SK-N-SH (cell line): Measurements from ENCODE around the gene CRYBG1. TPM values are rescaled to one million over a fixed set of nuclear protein-coding genes. Genes with fewer than 3 reads are reported as not detected.

Source experiments
- CTCF ChIA-PET: fragments of 300-600, 350-600 bp; formaldehyde crosslinking; extraction: SDS; loops from one replicate; lab custom pipeline; 2021; lab: Yijun Ruan, JAX
- POLR2A ChIA-PET: fragments of 350-600 bp; sonication (Branson Sonifier 250); formaldehyde crosslinking; extraction: SDS; loops from one replicate; lab custom pipeline; 2020; ENCODE audit warnings: antibody characterized with exemption, inconsistent platforms; lab: Yijun Ruan, JAX
- DNase-seq: peaks from one replicate; pipeline ENCODE4 v3.0.0; 2012
- H2AFZ ChIP-seq: fragments of 200-600 bp; sonication (generic); 2 replicates; pipeline ENCODE4 v1.8.1; 2016; ENCODE audit warnings: antibody characterized with exemption, mild to moderate bottlenecking, low read depth
- H3F3A ChIP-seq: fragments of 200-600 bp; sonication (generic); replicated peaks from 2 replicates; pipeline ENCODE3; 2016; ENCODE audit warnings: antibody characterized with exemption, mild to moderate bottlenecking; ENCODE audit not compliant: insufficient read depth
- H3K27ac ChIP-seq, 2 experiments: fragments of 200-500 bp in 1 of 2; fragments of 200-600 bp in 1 of 2; sonication (Bioruptor generic) in 1 of 2; sonication (generic), shearing (Covaris generic) in 1 of 2; 2 replicates each; pipeline versions ENCODE4 v1.5.1 to v1.6.1; 2014 to 2016; ENCODE audit warnings: low read depth in 2 of 2, inconsistent platforms in 1 of 2, low read length in 1 of 2, mild to moderate bottlenecking in 1 of 2, mixed read lengths in 1 of 2
- H3K27me3 ChIP-seq: fragments of 200-600 bp; sonication (generic), shearing (Covaris generic); 2 replicates; pipeline ENCODE4 v1.6.1; 2016; ENCODE audit warnings: mixed run types; ENCODE audit not compliant: insufficient read depth
- H3K36me3 ChIP-seq, 2 experiments: fragments of 200-500 bp in 1 of 2; fragments of 200-600 bp in 1 of 2; sonication (Bioruptor generic) in 1 of 2; sonication (generic) in 1 of 2; replicated peaks in 1 of 2; 2 replicates each; pipeline versions ENCODE3 to v1.5.1; 2014 to 2016; ENCODE audit warnings: low read length in 1 of 2, mild to moderate bottlenecking in 1 of 2; ENCODE audit not compliant: insufficient read depth in 2 of 2, control insufficient read depth in 1 of 2
- H3K4me1 ChIP-seq, 2 experiments: fragments of 200-500 bp in 1 of 2; fragments of 200-600 bp in 1 of 2; sonication (Bioruptor generic) in 1 of 2; sonication (generic), shearing (Covaris generic) in 1 of 2; 2 replicates each; pipeline versions ENCODE4 v1.5.1 to v1.6.1; 2014 to 2016; ENCODE audit warnings: low read depth in 1 of 2, low read length in 1 of 2, mixed run types in 1 of 2; ENCODE audit not compliant: insufficient read depth in 2 of 2, control insufficient read depth in 1 of 2
- H3K4me2 ChIP-seq: fragments of 200-600 bp; sonication (generic), shearing (Covaris generic); 2 replicates; pipeline ENCODE4 v1.6.1; 2017; ENCODE audit warnings: mixed run types
- H3K4me3 ChIP-seq, 2 experiments: fragments of 200-500 bp in 1 of 2; fragments of 200-600 bp in 1 of 2; sonication (Bioruptor generic) in 1 of 2; sonication (generic), shearing (Covaris generic) in 1 of 2; 2 replicates each; pipeline versions ENCODE4 v1.5.1 to v1.8.1; 2014 to 2016; ENCODE audit warnings: low read depth in 2 of 2, inconsistent platforms in 1 of 2, low read length in 1 of 2, mild to moderate bottlenecking in 1 of 2, mixed read lengths in 1 of 2, moderate library complexity in 1 of 2
- H3K79me2 ChIP-seq: fragments of 200-600 bp; sonication (generic); 2 replicates; pipeline ENCODE4 v1.8.1; 2017; ENCODE audit warnings: mild to moderate bottlenecking; ENCODE audit not compliant: insufficient read depth
- H3K9ac ChIP-seq: fragments of 200-600 bp; sonication (generic); 2 replicates; pipeline ENCODE4 v1.6.1; 2017; ENCODE audit warnings: mixed run types
- H3K9me2 ChIP-seq: fragments of 200-600 bp; sonication (generic); 2 replicates; pipeline ENCODE4 v1.6.1; 2017; ENCODE audit warnings: mixed run types
- H3K9me3 ChIP-seq: fragments of 200-600 bp; sonication (generic); 2 replicates; pipeline ENCODE4 v1.6.1; 2017; ENCODE audit warnings: mixed run types, mild to moderate bottlenecking, moderate library complexity
- H4K20me1 ChIP-seq: fragments of 200-600 bp; sonication (generic); 2 replicates; pipeline ENCODE4 v1.6.1; 2017; ENCODE audit warnings: mild to moderate bottlenecking, mixed run types; ENCODE audit not compliant: insufficient read depth
- CHD2 ChIP-seq: fragments of 150-350 bp; IDR thresholded peaks from 2 replicates; pipeline ENCODE4 v1.6.1; 2018; ENCODE audit warnings: low read length; ENCODE audit not compliant: partially characterized antibody
- JUND ChIP-seq: IDR thresholded peaks from 2 replicates; pipeline ENCODE4 v1.4.0; 2012
- MEF2A ChIP-seq: IDR thresholded peaks from 2 replicates; pipeline ENCODE4 v1.4.0; 2012; ENCODE audit warnings: low read depth, borderline replicate concordance
- MXI1 ChIP-seq: IDR thresholded peaks from 2 replicates; pipeline ENCODE4 v1.6.1; 2012; ENCODE audit warnings: mild to moderate bottlenecking, low read depth, low read length, improper control_type of control experiment
- NRF1 ChIP-seq: IDR thresholded peaks from 2 replicates; pipeline ENCODE4 v1.6.1; 2012; ENCODE audit warnings: low read depth, mild to moderate bottlenecking, low read length
- RCOR1 ChIP-seq: fragments of 150-350 bp; IDR thresholded peaks from 2 replicates; pipeline ENCODE4 v1.6.1; 2017; ENCODE audit warnings: antibody characterized with exemption, low read length
- RXRA ChIP-seq: IDR thresholded peaks from 2 replicates; pipeline ENCODE4 v1.4.0; 2012; ENCODE audit warnings: low read depth, mild to moderate bottlenecking, borderline replicate concordance
- SMC3 ChIP-seq: IDR thresholded peaks from 2 replicates; pipeline ENCODE4 v1.6.1; 2012; ENCODE audit warnings: low read depth, low read length, improper control_type of control experiment
- TAF1 ChIP-seq: IDR thresholded peaks from 2 replicates; pipeline ENCODE4 v1.6.1; 2012; ENCODE audit warnings: low read depth, mild to moderate bottlenecking, low read length, moderate library complexity, borderline replicate concordance
- TCF12 ChIP-seq: IDR thresholded peaks from 2 replicates; pipeline ENCODE4 v1.4.0; 2012
- TEAD4 ChIP-seq: IDR thresholded peaks from 2 replicates; pipeline ENCODE4 v1.4.0; 2012; ENCODE audit warnings: mild to moderate bottlenecking, borderline replicate concordance; ENCODE audit not compliant: insufficient read depth
- WGBS: methylation state at CpG from one replicate; pipeline ENCODE4 v1.1.6; 2017; ENCODE audit warnings: low lambda C conversion rate; 5-methylcytosine and 5-hydroxymethylcytosine counted together
- polyA plus RNA-seq, 3 experiments: library from polyadenylated mRNA; depleted of rRNA; stranded (reverse); fragments of >200 nt; gene quantifications; 2 replicates each; pipeline ENCODE4 v1.2.3, GENCODE V29; 2012
- TF ChIP-seq, protein P1 (sequence below): fragments of 200-600 bp; sonication (generic); IDR thresholded peaks from 2 replicates; pipeline ENCODE4 v1.6.1; 2017; ENCODE audit warnings: antibody characterized with exemption, mild to moderate bottlenecking, moderate library complexity
- TF ChIP-seq, protein P2 (sequence below): fragments of 150-350 bp; IDR thresholded peaks from 2 replicates; pipeline ENCODE4 v1.6.1; 2017; ENCODE audit warnings: antibody characterized with exemption, low read length, low read depth, borderline replicate concordance
- TF ChIP-seq, protein P3 (sequence below): IDR thresholded peaks from 2 replicates; pipeline ENCODE4 v1.6.1; 2012; ENCODE audit warnings: mild to moderate bottlenecking, low read depth, low read length, moderate library complexity
- TF ChIP-seq, protein P4 (sequence below): IDR thresholded peaks from 2 replicates; pipeline ENCODE4 v1.4.0; 2012; ENCODE audit warnings: low read depth
- TF ChIP-seq, protein P5 (sequence below): IDR thresholded peaks from 2 replicates; pipeline ENCODE4 v1.4.0; 2012; ENCODE audit warnings: low read depth, borderline replicate concordance

CRYBG1 gene
- polyA plus RNA-seq, 1 of the 3 experiments (the other 2 are of a cell fraction), result 13.8 TPM

DNA sequence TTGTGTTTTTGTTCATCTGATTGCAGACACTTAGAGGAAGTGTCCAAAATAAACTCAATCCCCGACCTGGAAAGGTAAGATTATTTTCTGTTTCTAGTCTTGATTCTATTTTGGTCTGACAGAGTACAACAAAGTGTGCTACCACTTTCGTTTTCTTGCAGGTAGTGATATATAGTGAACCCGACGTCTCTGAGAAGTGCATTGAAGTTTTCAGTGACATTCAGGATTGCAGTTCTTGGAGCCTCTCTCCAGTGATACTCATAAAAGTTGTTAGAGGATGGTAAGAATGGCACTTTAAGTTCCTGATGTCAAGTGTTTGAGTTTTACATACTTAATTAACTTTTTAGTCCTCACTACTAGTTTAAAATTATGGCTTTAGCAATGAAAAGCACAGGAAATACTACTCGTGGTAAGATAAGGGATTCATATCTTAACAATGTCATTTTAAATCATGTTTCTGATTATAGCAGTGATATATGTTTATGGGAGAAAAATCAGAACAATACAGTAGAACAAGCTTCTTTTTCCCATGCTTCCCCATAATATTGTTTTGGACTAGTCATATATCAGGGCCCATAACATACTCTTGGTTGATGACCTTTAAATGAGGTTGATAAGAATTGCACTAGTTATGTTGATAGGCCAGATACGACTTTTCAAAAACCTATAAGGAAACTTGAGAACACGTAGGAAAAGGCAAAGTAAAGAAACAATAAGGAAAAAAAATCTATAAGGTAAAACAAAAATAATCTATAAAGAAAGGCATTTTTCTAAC is 164.8 kb downstream of the CRYBG1 start (continued):
- TF ChIP-seq, protein P1, sequence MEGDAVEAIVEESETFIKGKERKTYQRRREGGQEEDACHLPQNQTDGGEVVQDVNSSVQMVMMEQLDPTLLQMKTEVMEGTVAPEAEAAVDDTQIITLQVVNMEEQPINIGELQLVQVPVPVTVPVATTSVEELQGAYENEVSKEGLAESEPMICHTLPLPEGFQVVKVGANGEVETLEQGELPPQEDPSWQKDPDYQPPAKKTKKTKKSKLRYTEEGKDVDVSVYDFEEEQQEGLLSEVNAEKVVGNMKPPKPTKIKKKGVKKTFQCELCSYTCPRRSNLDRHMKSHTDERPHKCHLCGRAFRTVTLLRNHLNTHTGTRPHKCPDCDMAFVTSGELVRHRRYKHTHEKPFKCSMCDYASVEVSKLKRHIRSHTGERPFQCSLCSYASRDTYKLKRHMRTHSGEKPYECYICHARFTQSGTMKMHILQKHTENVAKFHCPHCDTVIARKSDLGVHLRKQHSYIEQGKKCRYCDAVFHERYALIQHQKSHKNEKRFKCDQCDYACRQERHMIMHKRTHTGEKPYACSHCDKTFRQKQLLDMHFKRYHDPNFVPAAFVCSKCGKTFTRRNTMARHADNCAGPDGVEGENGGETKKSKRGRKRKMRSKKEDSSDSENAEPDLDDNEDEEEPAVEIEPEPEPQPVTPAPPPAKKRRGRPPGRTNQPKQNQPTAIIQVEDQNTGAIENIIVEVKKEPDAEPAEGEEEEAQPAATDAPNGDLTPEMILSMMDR, result no peak
- TF ChIP-seq MXI1 (no peak), MEF2A (no peak), TCF12 (peak; percentile 20; the same call in 1 of the 2 replicates), TAF1 (no peak)
- TF ChIP-seq, protein P2, sequence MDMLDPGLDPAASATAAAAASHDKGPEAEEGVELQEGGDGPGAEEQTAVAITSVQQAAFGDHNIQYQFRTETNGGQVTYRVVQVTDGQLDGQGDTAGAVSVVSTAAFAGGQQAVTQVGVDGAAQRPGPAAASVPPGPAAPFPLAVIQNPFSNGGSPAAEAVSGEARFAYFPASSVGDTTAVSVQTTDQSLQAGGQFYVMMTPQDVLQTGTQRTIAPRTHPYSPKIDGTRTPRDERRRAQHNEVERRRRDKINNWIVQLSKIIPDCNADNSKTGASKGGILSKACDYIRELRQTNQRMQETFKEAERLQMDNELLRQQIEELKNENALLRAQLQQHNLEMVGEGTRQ, result no peak

DNA sequence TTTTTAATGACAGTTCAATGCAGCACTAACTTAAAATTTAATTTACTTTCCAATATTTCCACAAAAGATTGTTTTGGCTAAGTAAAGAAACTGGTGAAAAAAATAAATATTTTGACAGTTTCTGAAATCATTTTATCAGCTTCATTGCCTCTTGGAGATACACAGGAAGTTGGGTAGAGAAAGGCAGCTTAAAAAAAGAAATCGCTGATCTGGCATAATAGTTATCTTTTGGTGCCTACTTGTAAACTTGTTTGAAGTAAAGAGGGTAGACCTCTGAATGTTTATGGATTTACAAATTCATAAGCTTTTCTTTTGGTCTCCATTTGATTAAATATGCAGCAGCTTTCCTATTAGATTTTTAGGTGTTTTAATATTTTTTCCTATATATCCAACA is 165.4 kb downstream of the CRYBG1 start:
- ChIA-PET POLR2A (no interaction called here), CTCF (no interaction called here)
- 96% methylated on average over 1 of the region's 1 CpG for WGBS
- TF ChIP-seq, protein P3, sequence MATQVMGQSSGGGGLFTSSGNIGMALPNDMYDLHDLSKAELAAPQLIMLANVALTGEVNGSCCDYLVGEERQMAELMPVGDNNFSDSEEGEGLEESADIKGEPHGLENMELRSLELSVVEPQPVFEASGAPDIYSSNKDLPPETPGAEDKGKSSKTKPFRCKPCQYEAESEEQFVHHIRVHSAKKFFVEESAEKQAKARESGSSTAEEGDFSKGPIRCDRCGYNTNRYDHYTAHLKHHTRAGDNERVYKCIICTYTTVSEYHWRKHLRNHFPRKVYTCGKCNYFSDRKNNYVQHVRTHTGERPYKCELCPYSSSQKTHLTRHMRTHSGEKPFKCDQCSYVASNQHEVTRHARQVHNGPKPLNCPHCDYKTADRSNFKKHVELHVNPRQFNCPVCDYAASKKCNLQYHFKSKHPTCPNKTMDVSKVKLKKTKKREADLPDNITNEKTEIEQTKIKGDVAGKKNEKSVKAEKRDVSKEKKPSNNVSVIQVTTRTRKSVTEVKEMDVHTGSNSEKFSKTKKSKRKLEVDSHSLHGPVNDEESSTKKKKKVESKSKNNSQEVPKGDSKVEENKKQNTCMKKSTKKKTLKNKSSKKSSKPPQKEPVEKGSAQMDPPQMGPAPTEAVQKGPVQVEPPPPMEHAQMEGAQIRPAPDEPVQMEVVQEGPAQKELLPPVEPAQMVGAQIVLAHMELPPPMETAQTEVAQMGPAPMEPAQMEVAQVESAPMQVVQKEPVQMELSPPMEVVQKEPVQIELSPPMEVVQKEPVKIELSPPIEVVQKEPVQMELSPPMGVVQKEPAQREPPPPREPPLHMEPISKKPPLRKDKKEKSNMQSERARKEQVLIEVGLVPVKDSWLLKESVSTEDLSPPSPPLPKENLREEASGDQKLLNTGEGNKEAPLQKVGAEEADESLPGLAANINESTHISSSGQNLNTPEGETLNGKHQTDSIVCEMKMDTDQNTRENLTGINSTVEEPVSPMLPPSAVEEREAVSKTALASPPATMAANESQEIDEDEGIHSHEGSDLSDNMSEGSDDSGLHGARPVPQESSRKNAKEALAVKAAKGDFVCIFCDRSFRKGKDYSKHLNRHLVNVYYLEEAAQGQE, result no peak
- TF ChIP-seq TAF1 (no peak), CHD2 (no peak), TCF12 (no peak), RXRA (no peak), RCOR1 (no peak), NRF1 (no peak), SMC3 (no peak), TEAD4 (no peak), JUND (no peak)
- TF ChIP-seq, protein P2, result no peak
- TF ChIP-seq, protein P1, result no peak
- TF ChIP-seq, protein P4, sequence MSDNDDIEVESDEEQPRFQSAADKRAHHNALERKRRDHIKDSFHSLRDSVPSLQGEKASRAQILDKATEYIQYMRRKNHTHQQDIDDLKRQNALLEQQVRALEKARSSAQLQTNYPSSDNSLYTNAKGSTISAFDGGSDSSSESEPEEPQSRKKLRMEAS, result no peak
- TF ChIP-seq, protein P5, sequence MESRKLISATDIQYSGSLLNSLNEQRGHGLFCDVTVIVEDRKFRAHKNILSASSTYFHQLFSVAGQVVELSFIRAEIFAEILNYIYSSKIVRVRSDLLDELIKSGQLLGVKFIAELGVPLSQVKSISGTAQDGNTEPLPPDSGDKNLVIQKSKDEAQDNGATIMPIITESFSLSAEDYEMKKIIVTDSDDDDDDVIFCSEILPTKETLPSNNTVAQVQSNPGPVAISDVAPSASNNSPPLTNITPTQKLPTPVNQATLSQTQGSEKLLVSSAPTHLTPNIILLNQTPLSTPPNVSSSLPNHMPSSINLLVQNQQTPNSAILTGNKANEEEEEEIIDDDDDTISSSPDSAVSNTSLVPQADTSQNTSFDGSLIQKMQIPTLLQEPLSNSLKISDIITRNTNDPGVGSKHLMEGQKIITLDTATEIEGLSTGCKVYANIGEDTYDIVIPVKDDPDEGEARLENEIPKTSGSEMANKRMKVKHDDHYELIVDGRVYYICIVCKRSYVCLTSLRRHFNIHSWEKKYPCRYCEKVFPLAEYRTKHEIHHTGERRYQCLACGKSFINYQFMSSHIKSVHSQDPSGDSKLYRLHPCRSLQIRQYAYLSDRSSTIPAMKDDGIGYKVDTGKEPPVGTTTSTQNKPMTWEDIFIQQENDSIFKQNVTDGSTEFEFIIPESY, result no peak

More for the DNA sequence above, 165.4 kb downstream of the CRYBG1 start:
- peak overlapping the region; percentile 81 to 100 for H3K27ac ChIP-seq
- no peaks in the 10 kb centered on the region for H3K27me3 ChIP-seq
- H3K9me3 ChIP-seq, result no peaks in the 10 kb centered on the region
- H4K20me1 ChIP-seq, result no peaks in the 10 kb centered on the region
- peaks cover 71% of the 10 kb centered on the region for H3K79me2 ChIP-seq
- no peak for DNase-seq
- peaks cover 5 to 52% of the 10 kb centered on the region in 2 experiments for H3K36me3 ChIP-seq
- no peaks in the 10 kb centered on the region for H3K9me2 ChIP-seq
- H3K4me3 ChIP-seq, result no peak overlapping the region
- 0 out of 2 replicates have a peak overlapping the region, but pooled peaks have one; percentile 12 for H2AFZ ChIP-seq
- H3K9ac ChIP-seq, result peak overlapping the region; percentile 56; the same call in 1 of the 2 replicates
- H3F3A ChIP-seq, result peaks cover 53% of the 10 kb centered on the region
- peak overlapping the region; percentile 61; the same call in 1 of the 2 replicates for H3K4me2 ChIP-seq
- H3K4me1 ChIP-seq, result peaks cover 0 to 38% of the 10 kb centered on the region in 2 experiments; a peak in 3 of 4 replicates
